LHCN-M2 (cell line): ENCODE measurements around the gene MAB21L3. TPM values are rescaled to one million over a fixed set of nuclear protein-coding genes. Genes with fewer than 3 reads are reported as not detected.

Experiments used
- total RNA-seq: library from RNA; depleted of rRNA; stranded (reverse); fragments of >200 nt; gene quantifications from 2 replicates; pipeline ENCODE4 v1.2.3, GENCODE V29; 2014; rRNA removed

MAB21L3 gene
- total RNA-seq, 1 experiment from 2014 or later = 0.06 TPM

Other genes starting within 250 kb of the MAB21L3 start
- 3.4 and 4.6 TPM in 2 replicates for gene SLC22A15, start 134.9 kb upstream of the MAB21L3 start, total RNA-seq